ENCODE data around the gene SH3PXD2A. TPM values are rescaled to one million over a fixed set of nuclear protein-coding genes. Genes with fewer than 3 reads are reported as not detected.

The SH3PXD2A gene
- total RNA-seq, 1 donor: 58.3 TPM

GRCh38 chr10:103888113-103888841 lies 32.9 kb upstream of the SH3PXD2A start:
- no peak overlapping the region for H3K4me3 ChIP-seq (ENCODE audit: low read depth, low read length)
- peak; percentile 80 for DNase-seq (ENCODE audit: low read depth)
- peak; percentile 90 for TF ChIP-seq CTCF (IDR thresholded peaks at IDR 0.05; ENCODE audit: insufficient read depth, low read depth, low read length)

GRCh38 chr10:103885617-103886016 lies 30.2 kb upstream of the SH3PXD2A start:
- H3K4me3 ChIP-seq (ENCODE audit: low read depth, low read length): no peak overlapping the region
- TF ChIP-seq CTCF (IDR thresholded peaks at IDR 0.05; ENCODE audit: insufficient read depth, low read depth, low read length): no peak
- peak; percentile 24 for DNase-seq (ENCODE audit: low read depth)

- peak; percentile 82 for TF ChIP-seq CTCF (IDR thresholded peaks at IDR 0.05; ENCODE audit: insufficient read depth, low read depth, low read length)
- peak; percentile 60 for DNase-seq (ENCODE audit: low read depth)
- H3K4me3 ChIP-seq (ENCODE audit: low read depth, low read length): no peak overlapping the region
Observed at GRCh38 chr10:103884681-103885139, 29.3 kb upstream of the SH3PXD2A start.

GRCh38 chr10:103882285-103883007 lies 27.1 kb upstream of the SH3PXD2A start:
- DNase-seq (ENCODE audit: low read depth): no peak
- H3K4me3 ChIP-seq (ENCODE audit: low read depth, low read length): no peak overlapping the region
- no peak for TF ChIP-seq CTCF (IDR thresholded peaks at IDR 0.05; ENCODE audit: insufficient read depth, low read depth, low read length)

- DNase-seq (ENCODE audit: low read depth): no peak
- no peak for TF ChIP-seq CTCF (IDR thresholded peaks at IDR 0.05; ENCODE audit: insufficient read depth, low read depth, low read length)
- H3K4me3 ChIP-seq (ENCODE audit: low read depth, low read length): no peak overlapping the region
Observed at GRCh38 chr10:103881416-103882284, 26.3 kb upstream of the SH3PXD2A start.

- no peak overlapping the region for H3K4me3 ChIP-seq (ENCODE audit: low read depth, low read length)
- no peak for DNase-seq (ENCODE audit: low read depth)
- no peak for TF ChIP-seq CTCF (IDR thresholded peaks at IDR 0.05; ENCODE audit: insufficient read depth, low read depth, low read length)
Observed at GRCh38 chr10:103879831-103880230, 24.5 kb upstream of the SH3PXD2A start.

Measured in fibroblast of villous mesenchyme (primary cell).